ENCODE data around the gene AOC3.

The AOC3 gene, protein sequence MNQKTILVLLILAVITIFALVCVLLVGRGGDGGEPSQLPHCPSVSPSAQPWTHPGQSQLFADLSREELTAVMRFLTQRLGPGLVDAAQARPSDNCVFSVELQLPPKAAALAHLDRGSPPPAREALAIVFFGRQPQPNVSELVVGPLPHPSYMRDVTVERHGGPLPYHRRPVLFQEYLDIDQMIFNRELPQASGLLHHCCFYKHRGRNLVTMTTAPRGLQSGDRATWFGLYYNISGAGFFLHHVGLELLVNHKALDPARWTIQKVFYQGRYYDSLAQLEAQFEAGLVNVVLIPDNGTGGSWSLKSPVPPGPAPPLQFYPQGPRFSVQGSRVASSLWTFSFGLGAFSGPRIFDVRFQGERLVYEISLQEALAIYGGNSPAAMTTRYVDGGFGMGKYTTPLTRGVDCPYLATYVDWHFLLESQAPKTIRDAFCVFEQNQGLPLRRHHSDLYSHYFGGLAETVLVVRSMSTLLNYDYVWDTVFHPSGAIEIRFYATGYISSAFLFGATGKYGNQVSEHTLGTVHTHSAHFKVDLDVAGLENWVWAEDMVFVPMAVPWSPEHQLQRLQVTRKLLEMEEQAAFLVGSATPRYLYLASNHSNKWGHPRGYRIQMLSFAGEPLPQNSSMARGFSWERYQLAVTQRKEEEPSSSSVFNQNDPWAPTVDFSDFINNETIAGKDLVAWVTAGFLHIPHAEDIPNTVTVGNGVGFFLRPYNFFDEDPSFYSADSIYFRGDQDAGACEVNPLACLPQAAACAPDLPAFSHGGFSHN

GRCh38 chr17:42850954-42851353, at the start of gene AOC3:
TSS of gene AOC3 (plus strand) at chr17:42851199. CDS start at chr17:42851344, 145 bp downstream.
- no peak for FAIRE-seq
- no peak for DNase-seq (ENCODE audit: insufficient read length, low spot score)

DNA sequence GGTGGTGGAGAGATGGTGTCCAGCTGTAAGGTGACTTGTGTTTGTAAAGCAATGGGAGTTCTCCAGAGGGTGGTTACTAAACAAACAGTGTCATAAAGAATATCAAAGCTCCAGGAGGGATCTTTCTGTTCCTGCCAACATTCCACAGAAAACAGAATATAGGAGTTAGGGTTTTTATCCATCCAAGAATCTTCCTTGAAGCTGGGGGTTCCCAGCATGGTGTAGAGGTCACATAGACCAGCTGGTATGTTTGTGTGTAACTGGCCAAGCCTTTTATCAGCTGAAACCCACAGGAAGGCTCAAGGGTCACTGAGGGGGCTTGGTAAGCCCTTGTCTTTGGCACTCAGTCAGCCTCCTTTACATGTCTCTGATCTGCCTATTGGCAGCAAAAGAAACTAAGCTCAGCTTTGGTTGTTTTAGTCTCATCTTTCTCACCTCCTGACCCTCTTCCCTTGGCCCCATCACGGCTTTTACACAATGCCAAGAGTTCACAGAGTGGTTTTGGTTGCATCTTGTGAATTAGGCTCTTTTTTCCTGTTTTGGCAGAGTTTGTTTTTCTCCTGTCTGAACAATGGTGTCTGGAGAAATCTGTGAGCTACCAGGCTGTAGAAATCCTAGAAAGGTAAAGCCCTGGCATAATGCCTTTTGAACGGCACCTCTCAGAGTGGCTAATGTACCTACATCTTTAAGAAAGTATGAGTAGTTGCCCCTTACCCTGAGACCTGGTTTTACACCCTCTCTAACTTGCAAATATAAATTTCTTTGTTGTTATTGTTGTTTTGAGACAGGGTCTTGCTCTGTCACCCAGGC, 47.7 kb upstream of the AOC3 start:
- DNase-seq (ENCODE audit: insufficient read length, low spot score) (no peak), FAIRE-seq (no peak)

DNA sequence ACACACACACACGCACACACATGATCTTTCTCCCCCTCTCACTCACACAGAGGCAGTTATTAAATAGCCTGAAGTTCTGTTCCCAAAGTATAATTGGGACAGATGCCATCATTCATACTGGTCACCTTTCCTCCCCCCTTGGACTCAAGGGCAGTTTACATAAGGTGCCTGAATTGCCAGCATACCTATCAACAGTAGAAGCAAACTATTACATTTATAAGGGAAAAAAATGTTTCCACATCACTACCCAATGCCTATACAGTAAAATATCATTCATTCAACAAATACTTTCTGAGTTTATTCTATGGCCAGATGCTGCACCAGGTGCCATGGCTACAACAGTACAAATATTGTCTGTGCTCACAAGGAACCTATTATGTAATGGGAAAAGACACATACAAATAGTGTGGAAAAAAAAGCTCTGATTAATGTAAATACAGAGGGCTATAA, 46.1 kb upstream of the AOC3 start:
- DNase-seq (ENCODE audit: insufficient read length, low spot score) (no peak), FAIRE-seq (no peak)

GRCh38 chr17:42806249-42806648, 44.8 kb upstream of the AOC3 start:
- DNase-seq (ENCODE audit: insufficient read length, low spot score) (no peak), FAIRE-seq (no peak)

DNA sequence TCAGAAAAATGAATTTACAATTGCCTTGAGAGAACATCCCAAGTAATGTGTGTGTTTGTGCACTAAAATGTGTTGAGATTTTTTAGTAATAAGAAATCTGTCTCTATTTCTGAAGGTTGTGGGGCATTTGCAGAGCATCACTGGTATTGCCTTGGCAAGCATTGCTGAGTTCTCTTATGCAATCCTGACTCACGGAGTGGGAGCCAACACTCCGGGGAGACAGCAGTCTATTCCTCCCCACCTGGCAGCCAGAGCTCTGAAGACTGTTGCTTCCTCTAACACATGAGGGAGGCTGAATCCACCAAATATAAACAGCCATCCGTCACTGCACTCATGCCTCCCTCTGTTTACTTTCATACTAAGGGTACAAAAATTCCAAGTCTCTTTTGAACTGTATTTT, 41.7 kb upstream of the AOC3 start:
- FAIRE-seq (peak; percentile 51), DNase-seq (ENCODE audit: insufficient read length, low spot score) (peak; percentile 27)

- DNase-seq (ENCODE audit: insufficient read length, low spot score): peak; percentile 83
Measured at GRCh38 chr17:42814633-42815399, 36.2 kb upstream of the AOC3 start.

GRCh38 chr17:42817866-42818265, 33.1 kb upstream of the AOC3 start:
- FAIRE-seq (no peak), DNase-seq (ENCODE audit: insufficient read length, low spot score) (no peak)

More at GRCh38 chr17:42814633-42815399, 36.2 kb upstream of the AOC3 start:
- FAIRE-seq: peak; percentile 75

- no peak for DNase-seq (ENCODE audit: insufficient read length, low spot score)
- no peak for FAIRE-seq
Measured at GRCh38 chr17:42818379-42818778, 32.6 kb upstream of the AOC3 start.

- FAIRE-seq: no peak
- peak; percentile 52 for DNase-seq (ENCODE audit: insufficient read length, low spot score)
Measured at GRCh38 chr17:42819939-42820535, 31.0 kb upstream of the AOC3 start.

DNA sequence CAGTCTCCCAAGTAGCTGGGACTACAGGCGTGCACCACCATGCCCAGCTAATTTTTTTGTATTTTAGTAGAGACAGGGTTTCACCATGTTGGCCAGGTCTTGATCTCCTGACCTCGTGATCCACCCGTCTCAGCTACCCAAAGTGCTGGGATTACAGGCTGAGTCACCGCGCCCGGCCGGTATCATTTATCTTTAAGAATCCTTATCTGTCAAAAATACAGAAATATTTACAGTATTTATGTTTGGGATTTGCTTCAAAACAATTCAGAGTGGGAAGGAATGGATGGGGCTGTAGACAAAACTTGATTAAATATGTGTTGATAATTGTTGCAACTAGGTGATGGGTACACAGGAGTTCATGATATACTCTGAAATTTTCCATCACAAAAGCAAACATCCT, 29.8 kb upstream of the AOC3 start:
- FAIRE-seq (no peak), DNase-seq (ENCODE audit: insufficient read length, low spot score) (no peak)

- DNase-seq (ENCODE audit: insufficient read length, low spot score) (no peak), FAIRE-seq (no peak)
Measured at GRCh38 chr17:42827472-42827871, 23.5 kb upstream of the AOC3 start.

DNA sequence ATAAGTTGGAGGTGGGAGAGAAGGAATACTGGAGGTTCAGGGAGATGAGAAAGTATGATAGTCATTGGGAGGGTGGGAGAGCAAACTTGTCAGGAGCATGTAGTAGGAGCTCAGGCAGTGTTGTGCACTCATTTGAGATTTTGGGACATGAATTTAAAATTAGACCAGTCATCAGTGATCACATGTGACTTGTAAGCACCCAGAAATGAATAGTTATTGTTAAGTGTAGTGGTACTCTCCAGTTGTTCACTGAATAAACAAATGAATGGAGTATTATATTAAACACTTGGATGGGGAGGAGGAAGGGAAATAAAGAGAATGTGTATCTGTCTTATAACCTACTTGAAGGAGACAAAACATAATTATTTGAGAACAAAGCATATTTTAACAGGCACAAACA, 20.0 kb upstream of the AOC3 start:
- FAIRE-seq: no peak
- no peak for DNase-seq (ENCODE audit: insufficient read length, low spot score)

GRCh38 chr17:42832213-42832933, 18.6 kb upstream of the AOC3 start:
- no peak for FAIRE-seq
- no peak for DNase-seq (ENCODE audit: insufficient read length, low spot score)

DNA sequence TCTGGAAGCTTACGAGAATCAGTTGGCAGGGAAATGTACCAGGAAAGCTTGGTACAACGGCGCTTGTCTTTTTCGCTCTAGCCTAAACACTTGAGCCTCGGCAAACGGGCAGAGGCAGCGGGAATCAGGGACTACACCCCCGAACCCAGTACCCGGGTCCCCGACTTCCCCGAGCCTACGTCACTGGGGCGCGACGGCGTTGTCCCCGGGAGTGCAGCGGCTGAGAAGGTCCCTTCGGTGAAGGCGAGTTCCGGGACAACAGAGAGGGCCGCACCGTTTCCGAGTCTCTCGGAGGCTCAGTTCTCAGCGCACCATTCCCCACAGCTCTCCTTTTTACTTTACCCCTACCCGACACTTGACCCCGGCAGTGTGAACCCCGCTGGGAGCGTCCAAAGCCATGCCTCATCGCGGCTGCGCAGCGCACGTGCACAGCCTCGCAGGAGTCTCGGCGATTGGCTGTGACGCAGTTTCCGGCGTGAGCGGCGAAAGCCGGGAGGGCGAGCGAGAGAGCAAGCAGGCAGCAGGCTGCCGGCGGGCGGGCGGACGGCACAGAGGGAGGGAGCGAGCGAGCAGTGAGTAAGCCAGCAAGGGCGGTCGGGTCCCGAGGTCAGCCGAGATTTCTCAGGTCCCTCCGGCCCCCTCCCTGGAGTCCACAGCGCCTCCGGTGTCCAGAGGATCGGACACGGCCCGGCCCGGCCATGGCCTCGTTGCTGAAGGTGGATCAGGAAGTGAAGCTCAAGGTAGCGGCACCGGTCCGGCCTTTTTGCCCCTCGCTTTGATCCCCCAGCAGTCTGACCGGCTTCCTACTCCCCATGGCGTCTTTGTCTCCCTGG, 17.8 kb upstream of the AOC3 start, which contains the start of gene PSME3:
PSME3 (plus strand) TSS at position 464 of the 833 bp plus-strand sequence; CDS start at position 699, 235 bp downstream.
- DNase-seq (ENCODE audit: insufficient read length, low spot score) (peak; percentile 97), FAIRE-seq (peak; percentile 98)

GRCh38 chr17:42833767-42834422, 17.1 kb upstream of the AOC3 start:
- no peak for FAIRE-seq
- no peak for DNase-seq (ENCODE audit: insufficient read length, low spot score)

GRCh38 chr17:42835732-42836131, 15.3 kb upstream of the AOC3 start:
- DNase-seq (ENCODE audit: insufficient read length, low spot score) (no peak), FAIRE-seq (no peak)

GRCh38 chr17:42841975-42842685, 8.9 kb upstream of the AOC3 start:
- peak; percentile 9 for FAIRE-seq
- no peak for DNase-seq (ENCODE audit: insufficient read length, low spot score)
